Measurements from ENCODE around the gene GSDMA.

GSDMA gene

GRCh38 chr17:40022961-40023541 is 60.2 kb downstream of the GSDMA start:
- DNase-seq (ENCODE audit: low spot score): no peak

GRCh38 chr17:40023590-40024292 is 60.9 kb downstream of the GSDMA start:
- no peak for DNase-seq (ENCODE audit: low spot score)

- no peak for DNase-seq (ENCODE audit: low spot score)
Measured at GRCh38 chr17:40024901-40025300, 62.1 kb downstream of the GSDMA start.

- no peak for DNase-seq (ENCODE audit: low spot score)
Measured at GRCh38 chr17:40025559-40025958, 62.8 kb downstream of the GSDMA start.

- DNase-seq (ENCODE audit: low spot score): no peak
Measured at GRCh38 chr17:40025991-40026815, 63.4 kb downstream of the GSDMA start.

GRCh38 chr17:40026816-40027613 is 64.2 kb downstream of the GSDMA start:
- DNase-seq (ENCODE audit: low spot score): peak; percentile 97
